Activated B cell treated with CpG ODN at 0.5 μM for 24 hours (primary cell): ENCODE data around the gene CEACAM16. TPM values are rescaled to one million over a fixed set of nuclear protein-coding genes. Genes with fewer than 3 reads are reported as not detected.

ENCODE experiments used
- ATAC-seq: fragments of 200-7000 bp; cut with Tn5 transposase; one replicate; pipeline ENCODE4 v1.10.0; 2021; ENCODE audit warnings: low read depth, mild to moderate bottlenecking, moderate library complexity
- CTCF ChIA-PET: fragments of 350-600 bp; sonication (Branson Sonifier 250); formaldehyde crosslinking; loops from one replicate; lab custom pipeline; 2021; ENCODE audit warnings: antibody characterized with exemption; lab: Charles Lee
- POLR2A ChIA-PET: fragments of 350-600 bp; sonication (Branson Sonifier 250); formaldehyde crosslinking; loops from one replicate; lab custom pipeline; 2021; ENCODE audit warnings: antibody characterized with exemption; lab: Charles Lee
- DNase-seq: peaks from one replicate; pipeline ENCODE4 v3.0.0; 2022
- H3K27ac Mint-ChIP-seq: one replicate; pipeline ENCODE4 v1.8.0; 2020; ENCODE audit warnings: mixed read lengths
- H3K27me3 Mint-ChIP-seq: one replicate; pipeline ENCODE4 v1.8.0; 2021; ENCODE audit warnings: mixed read lengths
- H3K36me3 Mint-ChIP-seq: one replicate; pipeline ENCODE4 v1.8.0; 2021; ENCODE audit warnings: low read depth, mixed read lengths
- H3K4me1 Mint-ChIP-seq: one replicate; pipeline ENCODE4 v1.8.0; 2021; ENCODE audit warnings: mixed read lengths
- H3K4me3 Mint-ChIP-seq: one replicate; pipeline ENCODE4 v1.8.0; 2020; ENCODE audit warnings: mild to moderate bottlenecking, mixed read lengths
- H3K9me3 Mint-ChIP-seq: one replicate; pipeline ENCODE4 v1.8.0; 2020; ENCODE audit warnings: mixed read lengths
- CTCF ChIP-seq: fragments of 200-600 bp; IDR thresholded peaks from one replicate; pipeline ENCODE4 v1.8.0; 2022; ENCODE audit warnings: antibody characterized with exemption, mild to moderate bottlenecking
- intact Hi-C: fragments of 100-400 bp; cut with micrococcal nuclease; formaldehyde crosslinking; loops from one replicate; pipeline ENCODE4 v1.15.1; 2024
- total RNA-seq: library from RNA; stranded (reverse); gene quantifications from 2 replicates; pipeline ENCODE4 v1.2.3, GENCODE V29; 2022

CEACAM16 gene
- total RNA-seq, 1 donor from 2014 or later, result not detected

GRCh38 chr19:44731622-44732021 is 32.7 kb downstream of the CEACAM16 start:
- Mint-ChIP-seq H3K4me3 (no peak overlapping the region), H3K4me1 (peaks cover 25% of the 10 kb centered on the region), H3K36me3 (no peaks in the 10 kb centered on the region), H3K27ac (no peak overlapping the region), H3K9me3 (no peaks in the 10 kb centered on the region), H3K27me3 (peaks cover 3% of the 10 kb centered on the region)
- DNase-seq (no peak), ATAC-seq (no peak)
- ChIA-PET CTCF (no interaction called here), POLR2A (interaction anchor here (1.0 to 1.1 kb wide), 2 partner anchors 17 to 39 kb away, joined by 3 read pairs; no protein-coding TSS in a partner anchor)
- intact Hi-C loops, result no loop called here
- no peak for TF ChIP-seq CTCF

GRCh38 chr19:44732235-44733014 is 33.5 kb downstream of the CEACAM16 start:
- H3K4me1 Mint-ChIP-seq, result peaks cover 31% of the 10 kb centered on the region
- H3K36me3 Mint-ChIP-seq, result no peaks in the 10 kb centered on the region
- TF ChIP-seq CTCF, result no peak
- intact Hi-C loops, result no loop called here
- peaks cover 3% of the 10 kb centered on the region for H3K27me3 Mint-ChIP-seq
- no peaks in the 10 kb centered on the region for H3K9me3 Mint-ChIP-seq
- DNase-seq (no peak), ATAC-seq (no peak)
- no peak overlapping the region for H3K27ac Mint-ChIP-seq
- CTCF ChIA-PET, result interaction anchor here (0.7 to 4.8 kb wide), 2 partner anchors 8 to 38 kb away, joined by 4 to 16 read pairs; no protein-coding TSS in a partner anchor
- H3K4me3 Mint-ChIP-seq, result no peak overlapping the region
- POLR2A ChIA-PET, result interaction anchor here (0.6 to 1.8 kb wide), 5 partner anchors 9 to 38 kb away, joined by 3 to 7 read pairs (median 3); no protein-coding TSS in a partner anchor

- TF ChIP-seq CTCF, result no peak
- Mint-ChIP-seq H3K4me3 (no peak overlapping the region), H3K9me3 (no peaks in the 10 kb centered on the region), H3K27ac (no peak overlapping the region), H3K36me3 (no peaks in the 10 kb centered on the region), H3K4me1 (peaks cover 14% of the 10 kb centered on the region), H3K27me3 (peaks cover 3% of the 10 kb centered on the region)
- DNase-seq (no peak), ATAC-seq (no peak)
- intact Hi-C loops, result no loop called here
- POLR2A ChIA-PET, result no interaction called here
- CTCF ChIA-PET, result interaction anchor here (4.8 kb wide), 1 partner anchor 10 kb away, joined by 16 read pairs; no protein-coding TSS in a partner anchor
Measured at GRCh38 chr19:44734357-44734756, 35.4 kb downstream of the CEACAM16 start.

- no peak for TF ChIP-seq CTCF
- peaks cover 2% of the 10 kb centered on the region for H3K27me3 Mint-ChIP-seq
Measured at GRCh38 chr19:44735011-44735410, 36.1 kb downstream of the CEACAM16 start.

More at GRCh38 chr19:44735011-44735410, 36.1 kb downstream of the CEACAM16 start:
- no peak for DNase-seq
- ChIA-PET POLR2A (interaction anchor here (2.0 kb wide), 1 partner anchor 36 kb away, joined by 10 read pairs; no protein-coding TSS in a partner anchor), CTCF (interaction anchor here (4.8 kb wide), 1 partner anchor 11 kb away, joined by 16 read pairs; no protein-coding TSS in a partner anchor)
- no peak overlapping the region for H3K27ac Mint-ChIP-seq
- no peaks in the 10 kb centered on the region for H3K36me3 Mint-ChIP-seq
- H3K4me3 Mint-ChIP-seq, result no peak overlapping the region
- peaks cover 8% of the 10 kb centered on the region for H3K4me1 Mint-ChIP-seq
- H3K9me3 Mint-ChIP-seq, result no peaks in the 10 kb centered on the region
- intact Hi-C loops, result no loop called here
- no peak for ATAC-seq
